Measurements from ENCODE around the gene CLEC16A. TPM values are rescaled to one million over a fixed set of nuclear protein-coding genes. Genes with fewer than 3 reads are reported as not detected.
A peak's percentile ranks its signal among the peaks of the same experiment; 100 is the strongest.

The CLEC16A gene
- total RNA-seq, 2 experiments from 2014 or later = 36.5 to 55.9 TPM

- peaks cover 84% of the 10 kb centered on the region for H3K4me1 Mint-ChIP-seq
- CTCF ChIA-PET = interaction anchor here (1.0 to 16.5 kb wide), 11 partner anchors 9 to 404 kb away, joined by 3 to 257 read pairs (median 6); partner anchors contain the start of gene SOCS1
- no peak overlapping the region for H3K27ac Mint-ChIP-seq
- no peak for ATAC-seq
- peaks cover 4% of the 10 kb centered on the region for H3K9me3 Mint-ChIP-seq (ENCODE audit: low read depth)
- peaks cover 26% of the 10 kb centered on the region for H3K36me3 Mint-ChIP-seq
- no peak for DNase-seq
- no peak overlapping the region for H3K4me3 Mint-ChIP-seq
- no peaks in the 10 kb centered on the region for H3K27me3 Mint-ChIP-seq
These were observed 23.6 kb downstream of the CLEC16A start for GRCh38 chr16:10967986-10968385.

GRCh38 chr16:10968498-10968897 is 24.1 kb downstream of the CLEC16A start:
- H3K4me1 Mint-ChIP-seq = peaks cover 84% of the 10 kb centered on the region
- H3K9me3 Mint-ChIP-seq (ENCODE audit: low read depth) = peaks cover 4% of the 10 kb centered on the region
- no peak overlapping the region for H3K27ac Mint-ChIP-seq
- CTCF ChIA-PET = interaction anchor here (0.6 to 16.5 kb wide), 12 partner anchors 9 to 563 kb away, joined by 3 to 257 read pairs (median 6); partner anchors contain the start of gene SOCS1
- no peak for ATAC-seq
- DNase-seq = no peak
- no peak overlapping the region for H3K4me3 Mint-ChIP-seq
- H3K36me3 Mint-ChIP-seq = peaks cover 26% of the 10 kb centered on the region
- H3K27me3 Mint-ChIP-seq = no peaks in the 10 kb centered on the region

GRCh38 chr16:10969615-10970014 is 25.3 kb downstream of the CLEC16A start:
- H3K4me3 Mint-ChIP-seq = no peak overlapping the region
- DNase-seq (no peak), ATAC-seq (no peak)
- CTCF ChIA-PET = interaction anchor here (1.2 to 16.5 kb wide), 6 partner anchors 14 to 402 kb away, joined by 4 to 257 read pairs (median 6); partner anchors contain the start of gene SOCS1
- peak overlapping the region; percentile 5 for H3K27ac Mint-ChIP-seq
- peaks cover 25% of the 10 kb centered on the region for H3K36me3 Mint-ChIP-seq
- peaks cover 4% of the 10 kb centered on the region for H3K9me3 Mint-ChIP-seq (ENCODE audit: low read depth)
- no peaks in the 10 kb centered on the region for H3K27me3 Mint-ChIP-seq
- H3K4me1 Mint-ChIP-seq = peaks cover 81% of the 10 kb centered on the region

- Mint-ChIP-seq H3K9me3 (ENCODE audit: low read depth) (peaks cover 4% of the 10 kb centered on the region), H3K4me3 (no peak overlapping the region), H3K27ac (no peak overlapping the region), H3K27me3 (no peaks in the 10 kb centered on the region), H3K36me3 (peaks cover 28% of the 10 kb centered on the region), H3K4me1 (peaks cover 81% of the 10 kb centered on the region)
- CTCF ChIA-PET = interaction anchor here (0.7 to 16.5 kb wide), 8 partner anchors 13 to 676 kb away, joined by 3 to 257 read pairs (median 12); partner anchors contain the start of gene SOCS1
- ATAC-seq (no peak), DNase-seq (no peak)
These were observed 25.7 kb downstream of the CLEC16A start for GRCh38 chr16:10970065-10970464.

GRCh38 chr16:10971560-10971961 is 27.2 kb downstream of the CLEC16A start:
- ATAC-seq = no peak
- no peak for DNase-seq
- no peaks in the 10 kb centered on the region for H3K27me3 Mint-ChIP-seq
- H3K27ac Mint-ChIP-seq = peak overlapping the region; percentile 86
- no peaks in the 10 kb centered on the region for H3K9me3 Mint-ChIP-seq (ENCODE audit: low read depth)
- peaks cover 73% of the 10 kb centered on the region for H3K4me1 Mint-ChIP-seq
- peaks cover 20% of the 10 kb centered on the region for H3K36me3 Mint-ChIP-seq
- CTCF ChIA-PET = interaction anchor here (0.6 to 16.5 kb wide), 40 partner anchors 8 to 669 kb away, joined by 3 to 257 read pairs (median 4); partner anchors contain the start of gene SOCS1
- no peak overlapping the region for H3K4me3 Mint-ChIP-seq

- ATAC-seq = peak; percentile 56
These were observed 27.9 kb downstream of the CLEC16A start for GRCh38 chr16:10972108-10972818.

GRCh38 chr16:10972819-10973464 is 28.6 kb downstream of the CLEC16A start:
- H3K4me3 Mint-ChIP-seq = peak overlapping the region; percentile 25
- peak overlapping the region; percentile 86 for H3K27ac Mint-ChIP-seq
- H3K4me1 Mint-ChIP-seq = peaks cover 78% of the 10 kb centered on the region
- H3K9me3 Mint-ChIP-seq (ENCODE audit: low read depth) = no peaks in the 10 kb centered on the region
- no peak for DNase-seq
- peak; percentile 40 for ATAC-seq
- CTCF ChIA-PET = interaction anchor here (0.8 to 16.5 kb wide), 20 partner anchors 9 to 432 kb away, joined by 3 to 257 read pairs (median 5); partner anchors contain the start of gene SOCS1
- peaks cover 20% of the 10 kb centered on the region for H3K36me3 Mint-ChIP-seq
- no peaks in the 10 kb centered on the region for H3K27me3 Mint-ChIP-seq

More at GRCh38 chr16:10972108-10972818, 27.9 kb downstream of the CLEC16A start:
- Mint-ChIP-seq H3K4me3 (peak overlapping the region; percentile 25), H3K9me3 (ENCODE audit: low read depth) (no peaks in the 10 kb centered on the region), H3K4me1 (peaks cover 73% of the 10 kb centered on the region), H3K36me3 (peaks cover 16% of the 10 kb centered on the region), H3K27me3 (no peaks in the 10 kb centered on the region), H3K27ac (peak overlapping the region; percentile 86)
- CTCF ChIA-PET = interaction anchor here (0.8 to 16.5 kb wide), 21 partner anchors 9 to 433 kb away, joined by 3 to 257 read pairs (median 5); partner anchors contain the start of gene SOCS1
- DNase-seq = no peak

GRCh38 chr16:10976634-10977033 is 32.3 kb downstream of the CLEC16A start:
- peaks cover 84% of the 10 kb centered on the region for H3K4me1 Mint-ChIP-seq
- H3K27ac Mint-ChIP-seq = peak overlapping the region; percentile 60
- ATAC-seq (no peak), DNase-seq (no peak)
- H3K4me3 Mint-ChIP-seq = no peak overlapping the region
- no peaks in the 10 kb centered on the region for H3K9me3 Mint-ChIP-seq (ENCODE audit: low read depth)
- H3K36me3 Mint-ChIP-seq = peaks cover 30% of the 10 kb centered on the region
- CTCF ChIA-PET = interaction anchor here (1.1 to 16.5 kb wide), 2 partner anchors 13 to 280 kb away, joined by 3 to 257 read pairs; partner anchors contain the start of gene SOCS1
- H3K27me3 Mint-ChIP-seq = no peaks in the 10 kb centered on the region

- ATAC-seq (no peak), DNase-seq (no peak)
- H3K27ac Mint-ChIP-seq = peak overlapping the region; percentile 60
- H3K9me3 Mint-ChIP-seq (ENCODE audit: low read depth) = no peaks in the 10 kb centered on the region
- H3K4me3 Mint-ChIP-seq = no peak overlapping the region
- H3K36me3 Mint-ChIP-seq = peaks cover 31% of the 10 kb centered on the region
- H3K27me3 Mint-ChIP-seq = no peaks in the 10 kb centered on the region
- CTCF ChIA-PET = interaction anchor here (0.9 to 3.5 kb wide), 2 partner anchors 13 to 277 kb away, joined by 3 to 37 read pairs; no protein-coding TSS in a partner anchor
- H3K4me1 Mint-ChIP-seq = peaks cover 85% of the 10 kb centered on the region
These were observed 33.8 kb downstream of the CLEC16A start for GRCh38 chr16:10978124-10978523.

- H3K36me3 Mint-ChIP-seq = peaks cover 28% of the 10 kb centered on the region
- no peaks in the 10 kb centered on the region for H3K9me3 Mint-ChIP-seq (ENCODE audit: low read depth)
- DNase-seq (no peak), ATAC-seq (no peak)
- no peaks in the 10 kb centered on the region for H3K27me3 Mint-ChIP-seq
- H3K27ac Mint-ChIP-seq = peak overlapping the region; percentile 65
- H3K4me1 Mint-ChIP-seq = peaks cover 86% of the 10 kb centered on the region
- CTCF ChIA-PET = interaction anchor here (1.5 to 3.5 kb wide), 4 partner anchors 14 to 393 kb away, joined by 3 to 37 read pairs (median 4); no protein-coding TSS in a partner anchor
- no peak overlapping the region for H3K4me3 Mint-ChIP-seq
These were observed 34.6 kb downstream of the CLEC16A start for GRCh38 chr16:10978871-10979446.

GRCh38 chr16:10979717-10980601 is 35.6 kb downstream of the CLEC16A start:
- no peaks in the 10 kb centered on the region for H3K9me3 Mint-ChIP-seq (ENCODE audit: low read depth)
- H3K36me3 Mint-ChIP-seq = peaks cover 30% of the 10 kb centered on the region
- ATAC-seq (no peak), DNase-seq (no peak)
- H3K4me1 Mint-ChIP-seq = peaks cover 85% of the 10 kb centered on the region
- H3K27me3 Mint-ChIP-seq = no peaks in the 10 kb centered on the region
- peak overlapping the region; percentile 7 for H3K4me3 Mint-ChIP-seq
- peak overlapping the region; percentile 65 for H3K27ac Mint-ChIP-seq
- CTCF ChIA-PET = interaction anchor here (0.8 to 3.5 kb wide), 11 partner anchors 9 to 392 kb away, joined by 3 to 37 read pairs (median 4); partner anchors contain the start of gene SOCS1

GRCh38 chr16:10980813-10981212 is 36.4 kb downstream of the CLEC16A start:
- H3K27ac Mint-ChIP-seq = peak overlapping the region; percentile 65
- H3K36me3 Mint-ChIP-seq = peaks cover 33% of the 10 kb centered on the region
- DNase-seq (no peak), ATAC-seq (no peak)
- no peaks in the 10 kb centered on the region for H3K27me3 Mint-ChIP-seq
- H3K4me1 Mint-ChIP-seq = peaks cover 84% of the 10 kb centered on the region
- H3K4me3 Mint-ChIP-seq = peak overlapping the region; percentile 36
- H3K9me3 Mint-ChIP-seq (ENCODE audit: low read depth) = no peaks in the 10 kb centered on the region
- CTCF ChIA-PET = interaction anchor here (0.6 to 3.5 kb wide), 10 partner anchors 10 to 740 kb away, joined by 3 to 37 read pairs (median 4); partner anchors contain the start of gene SOCS1

Measured in activated CD8-positive, alpha-beta memory T cell treated with anti-CD3 and anti-CD28 coated beads, Interleukin-2, amount 10 ng/mL, durations not matched to agents 7 days and 5 days (primary cell).